ENCODE results near the gene NT5C3A.
"Not testable (repeated sequence)": the region's sequence is repeated elsewhere in the genome, so short reads cannot be mapped to it uniquely, and the experiment has no call there.

NT5C3A gene

GRCh38 chr7:32979902-32980301 is 82.7 kb downstream of the NT5C3A start:
- DNase-seq (ENCODE audit: low read depth), result not testable (repeated sequence)

- DNase-seq (ENCODE audit: low read depth), result not testable (repeated sequence)
Measured at GRCh38 chr7:32979246-32979645, 83.3 kb downstream of the NT5C3A start.

DNA sequence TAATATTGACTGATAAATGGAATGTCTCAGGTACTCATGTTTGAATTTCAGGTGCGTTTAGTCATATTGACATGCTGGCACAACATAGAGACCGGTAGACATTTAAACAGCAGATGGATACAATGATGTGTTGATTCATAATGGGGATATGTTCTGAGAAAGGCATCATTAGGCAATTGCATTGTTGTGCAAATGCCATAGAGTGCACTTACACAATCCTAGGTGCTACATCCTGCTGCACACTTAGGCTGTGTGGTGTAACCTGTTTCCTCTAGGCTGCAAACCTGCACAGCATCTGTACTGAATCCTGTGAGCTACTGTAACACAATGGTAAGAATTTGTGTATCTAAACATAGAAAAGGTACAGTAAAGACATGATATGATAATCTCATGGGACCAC is 85.4 kb downstream of the NT5C3A start:
- not testable (repeated sequence) for DNase-seq (ENCODE audit: low read depth)

GRCh38 chr7:32971967-32972366 is 90.6 kb downstream of the NT5C3A start:
- not testable (repeated sequence) for DNase-seq (ENCODE audit: low read depth)

DNA sequence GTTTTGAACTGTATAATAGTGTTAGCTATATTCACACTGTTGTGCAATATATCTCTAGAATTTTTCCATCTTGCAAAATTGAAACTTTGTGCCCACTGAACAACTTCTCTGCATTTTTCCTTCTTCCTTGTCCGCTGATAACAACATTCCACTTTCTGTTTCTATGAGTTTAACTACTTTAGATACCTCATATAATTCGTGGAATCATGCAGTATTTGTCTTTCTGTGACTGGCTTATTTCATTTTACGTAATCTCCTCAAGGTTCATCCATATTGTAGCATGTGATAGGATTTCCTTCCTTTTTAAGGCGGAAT is 95.4 kb downstream of the NT5C3A start:
- DNase-seq (ENCODE audit: low read depth), result not testable (repeated sequence)

DNA sequence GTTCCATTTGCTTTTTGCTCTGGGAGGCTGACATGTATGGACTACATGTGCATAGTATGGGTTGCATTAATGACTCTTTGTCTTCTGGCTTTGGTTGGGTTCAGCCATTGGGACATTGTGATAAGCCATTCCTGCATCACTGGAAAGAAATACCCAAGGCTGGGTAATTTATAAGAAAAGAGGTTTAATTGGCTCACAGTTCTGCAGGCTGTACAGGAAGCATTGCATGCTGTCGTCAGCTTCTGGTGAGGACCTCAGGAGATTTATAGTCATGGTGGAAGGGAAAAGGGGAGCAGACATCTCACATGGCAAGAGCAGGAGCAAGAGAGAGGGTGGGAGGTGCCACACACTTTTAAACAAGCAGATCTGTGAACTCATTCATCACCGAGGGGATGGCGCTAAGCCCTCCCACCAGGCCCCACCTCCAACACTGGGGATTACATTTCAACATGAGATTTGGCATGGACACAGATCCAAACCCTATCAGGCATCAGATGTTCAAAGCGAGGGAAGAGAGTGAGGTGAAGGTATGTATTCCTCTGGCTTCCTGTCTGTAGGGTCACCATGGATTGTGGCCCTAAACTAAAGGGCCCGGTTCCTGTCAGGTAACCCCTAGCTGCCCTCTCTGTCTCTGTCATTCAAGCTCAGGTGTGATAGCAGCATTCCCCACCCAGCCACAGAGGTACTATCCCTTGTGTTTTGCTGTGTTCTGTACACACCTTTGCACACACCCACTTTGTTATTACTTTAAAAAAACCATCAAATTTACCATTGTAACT is 95.9 kb downstream of the NT5C3A start:
- not testable (repeated sequence) for DNase-seq (ENCODE audit: low read depth)

- DNase-seq (ENCODE audit: low read depth), result not testable (repeated sequence)
Measured at GRCh38 chr7:32964461-32965159, 98.0 kb downstream of the NT5C3A start.
